Stimulated activated CD8-positive, alpha-beta memory T cell treated with anti-CD3 and anti-CD28 coated beads, Interleukin-2, amount 100 ng/mL, for 1 hour (primary cell): Measurements from ENCODE around the gene MAN2A1.

ENCODE experiments used
- DNase-seq, 2 donors: peaks; one replicate each; pipeline ENCODE4 v3.0.0-alpha.2; 2020; ENCODE audit warnings: low read depth in 2 of 2

Gene MAN2A1

DNA sequence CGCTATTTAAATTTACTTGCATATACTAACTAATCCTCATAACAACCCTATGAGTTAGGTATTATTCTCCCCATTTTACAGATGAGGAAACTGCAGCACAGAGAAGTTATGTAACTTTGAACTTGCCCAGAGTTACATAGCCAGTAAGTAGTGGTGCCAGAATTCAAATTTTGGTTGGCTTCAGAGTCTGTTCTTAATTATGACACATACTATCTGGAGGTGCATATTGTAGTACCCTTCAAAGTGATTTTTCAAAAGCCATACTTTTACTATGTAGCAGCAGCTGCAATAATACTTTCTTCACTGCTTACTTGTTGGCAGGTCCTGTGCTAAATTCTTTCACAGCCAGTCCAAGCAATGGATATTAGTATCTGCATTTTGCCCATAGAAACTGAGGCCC lies 16.4 kb downstream of the MAN2A1 start:
- no peak for DNase-seq

DNA sequence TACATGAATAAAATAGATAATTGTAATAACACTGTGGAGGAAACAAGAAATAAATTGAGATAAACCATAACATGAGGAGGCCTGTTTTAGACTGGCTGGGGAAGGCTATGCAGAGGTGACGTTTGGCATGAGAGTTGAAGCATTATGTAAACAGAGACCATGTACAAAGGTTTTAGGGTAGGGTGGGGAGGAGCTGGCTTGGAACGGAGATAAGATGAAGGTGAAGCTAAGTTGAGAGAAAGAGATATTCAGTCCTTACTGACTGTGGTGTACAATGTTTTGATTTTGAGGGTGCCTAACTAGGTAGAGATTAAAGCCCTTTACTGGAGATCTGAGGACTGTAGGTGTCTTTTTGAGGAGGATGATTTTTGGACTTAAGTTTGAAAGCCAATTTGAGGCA lies 17.8 kb downstream of the MAN2A1 start:
- DNase-seq, result no peak

DNA sequence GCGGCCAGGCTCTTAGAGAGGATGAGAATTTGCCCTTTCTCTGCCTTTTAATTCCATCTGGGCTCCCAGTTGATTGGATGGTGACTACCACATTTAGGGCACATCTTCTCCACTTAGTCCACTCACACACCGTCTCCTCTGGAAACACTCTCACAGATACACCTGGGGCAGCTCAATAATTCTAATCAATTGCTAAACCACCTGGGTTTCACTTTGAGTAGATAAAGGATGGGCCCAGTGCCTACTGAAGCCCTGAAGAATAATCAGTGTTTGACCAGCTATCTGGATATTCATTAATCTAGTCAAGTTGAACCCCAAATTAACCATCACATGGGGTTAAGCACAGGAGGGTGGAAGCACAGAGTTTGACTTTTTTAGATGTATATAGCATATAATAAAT lies 19.1 kb downstream of the MAN2A1 start:
- no peak for DNase-seq

DNA sequence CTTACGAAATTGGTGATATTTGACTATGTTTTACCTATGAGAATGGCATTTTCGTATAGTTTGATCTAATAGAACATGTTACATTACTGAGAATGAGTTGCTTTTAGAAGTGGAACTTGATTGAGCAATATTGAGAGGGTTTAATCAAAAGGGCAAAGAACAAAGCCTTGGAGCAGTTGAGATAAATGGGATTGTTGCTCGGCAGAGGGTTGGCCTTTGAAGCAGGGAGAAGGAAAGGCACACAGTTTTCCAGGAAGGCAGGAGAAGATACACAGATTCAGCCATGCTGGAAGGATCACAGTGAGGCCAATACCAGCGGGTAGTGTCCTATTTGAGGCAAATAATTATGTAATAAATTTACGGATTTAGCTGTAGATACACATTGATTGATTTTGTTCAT lies 19.5 kb downstream of the MAN2A1 start:
- no peak for DNase-seq

DNA sequence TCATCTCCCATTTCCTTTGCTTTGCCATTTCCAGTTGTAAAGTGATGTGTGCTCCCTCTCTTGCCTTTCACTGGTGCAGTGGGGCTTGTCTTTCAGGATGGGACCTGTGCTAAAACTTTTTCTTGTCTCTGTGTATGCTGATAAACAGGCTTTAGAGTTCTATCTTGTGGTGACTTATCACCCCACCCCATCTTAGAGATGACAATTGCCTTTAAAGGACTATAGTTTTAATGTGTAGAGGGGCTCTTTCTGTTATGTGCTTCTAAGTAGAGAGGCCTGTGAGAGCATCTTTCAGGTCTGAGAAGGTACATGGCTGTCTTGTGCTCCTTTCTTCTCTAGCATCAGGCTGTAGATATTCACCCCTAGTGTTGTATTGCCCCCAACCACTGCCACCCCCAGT lies 21.9 kb downstream of the MAN2A1 start:
- no peak for DNase-seq

DNA sequence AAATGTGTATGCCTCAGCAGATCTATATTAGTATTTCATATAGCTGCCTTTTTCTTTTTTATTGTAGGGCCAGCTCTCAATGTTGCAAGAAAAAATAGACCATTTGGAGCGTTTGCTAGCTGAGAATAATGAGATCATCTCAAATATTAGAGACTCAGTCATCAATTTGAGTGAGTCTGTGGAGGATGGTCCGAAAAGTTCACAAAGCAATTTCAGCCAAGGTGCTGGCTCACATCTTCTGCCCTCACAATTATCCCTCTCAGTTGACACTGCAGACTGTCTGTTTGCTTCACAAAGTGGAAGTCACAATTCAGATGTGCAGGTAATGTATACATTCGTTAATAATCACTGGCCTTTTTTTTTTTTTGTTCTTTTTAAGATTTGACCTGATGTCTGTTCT lies 23.7 kb downstream of the MAN2A1 start:
- DNase-seq, result no peak

DNA sequence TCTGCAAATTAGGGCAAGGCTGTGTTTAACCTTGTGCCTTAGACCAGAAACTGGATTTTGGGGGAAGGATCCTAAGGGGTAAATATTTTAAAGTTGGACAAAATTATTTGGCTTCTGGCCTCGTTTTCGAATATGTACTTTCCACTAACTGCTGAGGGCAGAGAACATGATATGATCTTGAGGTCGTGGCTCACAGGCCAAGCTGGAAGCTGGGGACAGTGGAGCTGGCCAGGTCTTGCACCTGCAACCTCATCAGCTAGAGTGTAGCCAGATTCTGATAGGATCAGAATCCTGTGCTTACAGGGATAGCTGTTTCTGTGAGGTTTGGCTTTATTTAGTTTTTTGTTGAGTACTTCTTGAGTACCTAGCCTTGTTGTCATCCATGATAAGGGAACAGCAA lies 24.9 kb downstream of the MAN2A1 start:
- no peak for DNase-seq

DNA sequence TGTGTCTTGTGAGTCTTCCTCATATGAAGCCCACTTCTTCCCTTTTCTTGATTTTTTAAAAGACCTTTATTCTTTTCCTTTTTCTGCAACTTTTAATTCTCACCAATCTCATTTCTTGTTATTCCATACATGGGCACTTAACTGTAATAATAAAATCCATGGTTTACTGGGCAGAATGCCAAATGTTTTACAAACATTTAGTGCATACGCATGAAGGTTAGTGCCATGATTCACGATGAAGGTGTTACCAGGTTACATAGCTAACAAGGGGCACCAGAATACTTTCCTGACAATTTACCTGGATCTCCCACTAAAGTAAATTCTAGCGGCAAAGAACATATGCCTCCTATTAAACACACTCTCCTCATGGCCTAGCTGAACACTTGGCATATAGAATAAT lies 28.5 kb downstream of the MAN2A1 start:
- DNase-seq, result no peak

DNA sequence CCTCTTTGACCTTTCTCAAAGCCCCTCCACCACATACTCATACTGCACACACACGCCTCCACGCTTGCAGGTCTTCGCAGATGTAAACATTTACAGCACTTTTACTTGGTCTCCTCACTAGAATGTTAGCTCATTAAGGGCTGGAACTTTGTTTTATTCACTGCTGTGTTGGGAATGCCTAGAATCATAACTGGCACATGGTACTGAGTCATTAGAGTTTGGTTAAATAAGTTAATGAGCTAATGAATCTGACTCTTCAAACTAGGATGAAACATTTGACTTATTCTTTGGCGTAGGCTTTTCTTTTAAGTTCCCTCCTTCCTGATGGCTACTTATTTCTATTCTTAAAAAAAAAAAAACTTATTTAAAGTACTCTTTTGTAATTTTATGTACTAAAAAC lies 28.9 kb downstream of the MAN2A1 start:
- no peak for DNase-seq

DNA sequence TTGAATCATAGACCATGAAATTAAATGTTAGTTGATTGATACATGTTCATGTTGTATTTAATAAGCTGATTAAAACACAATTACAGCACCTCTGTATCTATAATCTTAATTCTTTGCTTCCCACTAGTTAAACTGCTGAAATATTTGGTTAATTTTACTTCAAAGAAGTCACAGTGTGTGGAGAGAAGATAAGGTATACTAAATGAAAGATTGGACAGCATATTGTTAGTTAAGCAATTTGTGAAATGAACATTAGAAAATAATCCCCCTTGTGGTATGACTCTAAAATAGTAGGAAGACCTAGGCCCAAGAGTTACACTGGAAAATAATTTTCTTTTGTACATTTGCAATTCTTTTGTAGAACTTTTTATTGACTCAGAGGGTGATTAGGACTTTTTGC lies 30.3 kb downstream of the MAN2A1 start:
- no peak for DNase-seq

DNA sequence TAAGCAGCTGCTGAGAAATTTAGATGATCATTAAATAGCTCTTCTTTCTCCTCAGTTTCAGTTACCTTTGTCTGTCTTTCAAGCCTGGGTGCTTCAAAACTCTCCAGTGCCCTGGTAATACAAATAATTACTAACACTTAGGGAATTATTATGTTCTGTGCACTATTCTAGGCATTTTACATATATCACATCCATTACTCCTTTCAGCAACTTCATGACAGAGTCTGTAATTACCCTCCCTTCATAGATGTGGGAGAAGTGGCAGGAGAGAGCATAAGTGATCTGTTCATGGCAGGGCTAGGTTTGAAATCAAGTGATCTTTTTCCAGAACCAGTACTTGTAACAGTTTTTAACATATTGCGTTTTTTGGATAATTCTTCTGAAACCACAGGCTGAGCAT lies 32.0 kb downstream of the MAN2A1 start:
- DNase-seq, result no peak

DNA sequence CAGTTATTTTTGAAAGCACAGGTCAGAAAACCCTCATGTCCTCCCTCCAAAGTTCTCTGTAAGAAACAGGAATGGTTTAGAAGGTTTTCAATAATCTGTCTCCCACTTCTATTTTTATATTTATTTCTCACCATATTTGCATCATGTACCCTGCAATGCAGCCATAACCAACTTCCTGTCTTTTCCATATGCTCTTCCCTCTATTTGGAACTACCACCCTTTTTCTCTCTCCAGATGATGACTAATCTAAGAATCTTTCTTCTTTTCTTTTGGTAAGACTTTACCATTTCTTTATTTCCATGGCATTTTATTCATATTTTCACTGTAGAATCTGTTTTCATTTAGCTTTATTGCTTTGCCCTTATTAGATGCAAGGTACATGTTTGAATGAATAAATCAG lies 33.9 kb downstream of the MAN2A1 start:
- DNase-seq, result no peak

DNA sequence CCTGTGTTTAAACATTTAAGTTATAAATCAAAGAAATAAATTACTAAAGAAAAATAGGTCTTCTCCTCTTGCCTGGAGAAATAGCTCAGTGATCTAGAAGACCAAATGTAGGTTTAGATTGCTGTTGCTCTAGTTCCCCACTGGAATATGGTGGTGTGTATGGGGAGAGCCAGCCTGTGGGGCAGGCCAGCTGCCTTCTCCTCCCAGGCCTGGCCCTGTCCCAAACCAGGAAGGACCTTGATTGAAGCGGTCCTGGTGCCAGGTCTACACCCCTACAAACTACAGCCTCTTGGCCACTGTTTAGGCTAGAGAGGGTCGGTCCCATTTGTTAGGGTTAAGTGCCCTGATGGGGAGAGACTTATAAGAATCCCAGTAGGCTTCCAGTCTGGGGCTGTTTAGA lies 35.4 kb downstream of the MAN2A1 start:
- DNase-seq, result no peak

DNA sequence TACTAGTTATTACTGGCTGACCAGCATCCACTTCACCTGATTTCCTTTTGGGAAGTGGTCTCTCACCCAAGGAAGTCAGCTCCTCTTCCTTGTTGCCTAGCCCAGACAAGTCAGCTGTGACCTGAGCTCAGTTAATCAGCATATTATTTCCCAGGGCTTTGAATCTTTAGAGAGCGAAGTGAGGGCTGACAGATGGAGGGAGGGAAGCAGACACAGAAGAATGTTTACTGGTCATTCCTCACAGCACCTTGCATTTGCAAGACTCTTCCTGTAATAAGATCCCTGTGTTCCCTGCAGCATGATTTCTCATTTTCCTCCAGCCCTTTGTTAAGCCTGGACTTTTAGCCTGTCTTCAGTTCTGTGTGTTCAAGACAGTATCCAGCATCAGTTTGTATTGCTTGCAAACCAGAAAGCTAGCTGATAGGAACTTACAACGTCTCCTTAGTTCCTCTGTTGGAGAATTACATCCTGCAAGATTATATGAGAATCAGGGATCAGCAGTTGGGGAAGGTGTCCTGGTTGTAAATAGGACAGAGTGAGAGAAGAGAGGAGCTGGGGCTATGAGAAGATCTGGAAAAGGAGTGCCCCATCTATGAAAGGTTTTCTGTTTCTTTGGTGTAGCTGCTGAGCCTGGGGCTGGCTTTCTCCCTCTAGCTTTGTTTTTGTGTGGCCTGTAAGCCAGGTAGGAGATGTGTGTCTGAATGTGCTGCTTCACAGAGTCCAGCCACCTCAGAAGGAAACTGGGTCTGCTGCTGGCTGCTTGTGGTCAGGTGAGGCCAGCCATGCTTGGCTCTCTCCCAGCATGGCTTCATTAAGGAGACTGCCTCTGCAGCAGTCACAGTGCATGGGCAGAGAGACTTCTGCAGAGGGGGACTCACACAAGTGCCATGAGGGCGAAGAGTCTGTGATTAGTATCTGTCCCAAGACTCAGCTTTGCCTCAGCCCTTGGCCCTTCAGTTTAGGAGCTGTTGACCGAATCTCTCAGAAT lies 50.3 kb downstream of the MAN2A1 start:
- no peak for DNase-seq

DNA sequence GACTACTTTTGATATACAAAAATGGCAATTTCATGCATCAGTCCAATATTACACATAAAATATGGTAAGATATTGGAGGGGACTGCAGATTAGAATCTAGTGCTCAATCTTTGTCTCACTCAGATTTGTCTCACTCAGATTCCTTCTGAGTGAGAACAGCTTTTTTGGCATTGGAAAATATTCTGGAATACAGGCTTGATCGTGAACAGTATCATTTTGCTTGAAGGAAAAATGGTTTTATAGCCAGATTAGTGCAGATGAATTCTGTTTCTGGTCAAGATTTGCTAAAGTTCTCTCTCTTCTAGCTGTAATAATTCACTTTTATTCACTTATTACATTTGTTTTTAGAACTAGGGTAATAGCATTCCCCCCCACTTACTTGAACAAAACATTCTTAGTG lies 51.2 kb downstream of the MAN2A1 start:
- no peak for DNase-seq

DNA sequence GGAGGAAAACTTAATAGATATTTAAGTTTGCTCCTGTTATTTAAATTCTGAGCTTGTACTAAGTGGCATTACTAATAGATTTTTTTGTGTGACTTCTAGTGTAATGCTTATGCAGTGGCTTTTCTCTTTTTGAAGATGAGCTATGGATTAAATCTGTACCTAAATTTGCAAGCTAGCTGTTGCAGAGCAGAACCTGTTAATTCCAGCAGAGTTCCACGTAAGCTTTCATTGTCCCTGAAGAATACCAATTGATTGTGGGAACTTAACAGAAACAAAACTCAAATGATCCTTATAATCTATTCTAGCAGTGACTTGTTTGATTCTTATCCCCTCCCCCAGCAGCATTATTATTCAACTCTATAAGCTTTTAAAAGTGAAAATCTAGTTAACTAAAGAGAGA lies 51.7 kb downstream of the MAN2A1 start:
- DNase-seq, result no peak

DNA sequence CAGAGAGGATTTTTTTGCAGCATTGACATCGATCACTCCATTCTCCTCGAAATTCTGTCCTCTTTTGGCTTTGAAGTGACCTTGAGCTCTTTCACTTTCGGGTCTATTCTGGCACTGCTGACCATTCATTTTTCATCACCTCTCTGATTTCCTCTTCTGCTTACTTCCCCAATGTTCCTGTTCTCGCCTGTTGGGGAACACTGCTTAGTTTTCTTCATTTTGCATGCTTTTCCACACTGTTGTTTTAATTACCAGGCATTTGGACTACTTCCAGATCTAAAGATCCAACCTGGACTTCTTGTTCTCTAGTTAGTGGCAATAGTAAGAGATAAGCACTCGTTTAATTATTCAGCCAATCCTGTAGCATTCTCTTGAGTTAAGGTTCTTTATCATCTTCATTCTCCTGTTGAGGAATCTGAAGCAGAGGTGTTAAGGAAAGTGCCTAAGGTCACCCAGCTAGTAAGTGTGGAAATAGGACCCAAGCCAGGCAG lies 53.4 kb downstream of the MAN2A1 start:
- no peak for DNase-seq

DNA sequence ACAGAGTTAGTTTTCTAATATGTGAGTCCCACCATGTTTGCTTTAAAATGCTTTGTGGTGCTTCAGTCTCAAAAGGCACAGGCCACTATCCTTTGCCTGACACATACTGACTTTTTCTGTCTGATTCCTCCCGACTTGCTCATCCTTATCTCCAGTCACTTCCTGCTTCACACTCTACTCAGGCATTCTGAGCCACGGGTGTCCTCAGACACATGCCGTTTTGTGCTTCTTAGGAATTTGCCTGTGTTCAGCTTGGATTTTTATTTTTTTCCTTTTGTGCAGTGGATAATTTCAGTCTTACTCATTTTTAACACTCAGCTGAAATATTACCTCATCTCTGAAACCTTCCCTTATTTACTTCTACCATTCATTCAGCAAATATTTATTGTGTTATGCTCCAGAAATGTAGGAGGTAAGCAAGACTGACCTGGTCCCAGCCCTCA lies 54.1 kb downstream of the MAN2A1 start:
- DNase-seq, result no peak

DNA sequence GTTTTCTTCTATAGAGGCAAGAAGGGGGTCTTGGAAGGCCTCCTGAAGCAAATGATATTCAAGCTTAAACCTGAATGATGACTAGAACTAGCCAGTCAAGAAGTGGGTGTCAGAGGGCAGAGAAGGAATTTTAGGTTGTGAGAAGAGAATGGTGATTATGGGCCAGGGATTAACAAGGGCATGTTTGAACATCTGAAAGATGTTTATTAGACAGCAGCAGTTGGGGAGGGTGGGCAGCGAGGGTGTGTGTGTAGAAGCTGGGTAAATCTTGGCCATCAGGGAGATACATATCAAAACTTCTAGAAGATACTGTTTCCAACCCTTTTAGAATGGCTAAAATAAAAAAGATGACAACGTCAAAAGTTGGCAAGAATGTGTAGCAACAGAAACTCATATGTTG lies 54.5 kb downstream of the MAN2A1 start:
- no peak for DNase-seq

DNA sequence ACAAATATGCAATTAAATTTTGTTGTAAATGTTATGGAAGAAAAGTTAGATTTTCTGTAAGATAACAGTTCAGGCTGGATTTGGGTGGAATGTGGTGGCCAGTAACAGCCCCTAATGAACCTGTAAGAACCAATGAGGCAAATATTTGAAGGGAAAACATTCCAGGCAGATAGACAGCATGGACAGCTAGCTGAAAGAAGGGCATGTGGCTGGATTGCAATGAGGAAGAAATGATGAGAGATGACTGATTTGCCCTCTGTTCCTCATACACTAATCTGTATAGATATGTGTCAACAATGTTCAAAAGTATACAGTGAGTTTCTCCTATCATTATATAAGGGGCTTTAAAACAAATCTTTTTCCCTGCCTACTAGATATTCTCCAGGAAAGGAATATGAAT lies 58.8 kb downstream of the MAN2A1 start:
- DNase-seq, result no peak

DNA sequence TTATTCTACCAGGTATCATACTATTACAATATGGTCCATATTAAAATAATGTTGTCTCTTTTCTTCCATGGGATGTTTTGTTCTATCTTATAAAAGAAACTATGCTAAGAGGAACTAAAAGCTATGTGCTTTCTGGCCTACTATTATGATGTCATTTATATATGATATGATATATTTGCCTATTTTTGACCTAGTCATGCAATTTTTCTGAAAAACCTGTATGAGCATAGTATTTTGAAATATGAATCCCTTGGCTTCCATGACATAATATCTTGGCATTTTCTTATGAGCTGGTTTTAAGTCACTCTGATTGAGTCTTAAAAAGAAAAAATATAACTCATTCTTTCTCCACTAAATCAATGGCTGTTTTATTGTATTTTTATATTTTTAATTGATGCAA lies 60.7 kb downstream of the MAN2A1 start:
- no peak for DNase-seq

DNA sequence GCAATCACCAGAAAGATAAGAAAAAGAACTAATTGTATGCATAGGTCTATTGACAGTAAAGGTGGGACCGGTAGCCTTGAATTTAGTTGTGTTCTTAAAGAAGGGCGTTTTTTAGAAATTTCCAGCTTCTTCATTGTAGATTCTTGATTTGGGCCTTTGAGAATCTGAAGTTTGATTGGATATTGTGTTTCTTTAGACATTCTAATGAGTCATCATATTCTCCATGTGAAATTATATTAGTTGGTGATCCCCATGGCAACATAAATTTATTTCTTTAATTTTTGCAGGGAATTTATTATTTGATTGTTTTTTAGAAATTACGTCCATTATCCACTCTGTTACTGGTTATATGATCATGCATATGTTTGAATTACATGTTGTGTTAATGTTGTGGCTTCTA lies 63.6 kb downstream of the MAN2A1 start:
- DNase-seq, result no peak

DNA sequence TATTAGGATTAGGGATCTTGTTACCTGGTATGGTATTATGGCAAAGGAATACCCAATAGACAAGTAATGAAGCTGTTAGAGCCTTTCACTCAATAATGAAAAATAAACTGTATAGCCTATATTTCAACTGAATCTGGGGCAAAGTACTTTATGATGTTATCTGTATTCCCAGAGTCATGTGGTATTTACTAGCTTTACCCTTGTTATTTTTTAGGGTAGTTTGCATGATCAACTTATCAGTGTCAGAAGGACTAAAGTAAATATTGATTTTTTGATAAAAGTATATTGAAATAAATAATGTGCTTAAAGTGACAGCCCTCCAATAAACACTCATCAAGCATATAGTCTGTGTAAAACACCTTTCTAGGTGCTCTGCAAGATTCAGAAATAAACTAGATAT lies 64.6 kb downstream of the MAN2A1 start:
- DNase-seq, result no peak

DNA sequence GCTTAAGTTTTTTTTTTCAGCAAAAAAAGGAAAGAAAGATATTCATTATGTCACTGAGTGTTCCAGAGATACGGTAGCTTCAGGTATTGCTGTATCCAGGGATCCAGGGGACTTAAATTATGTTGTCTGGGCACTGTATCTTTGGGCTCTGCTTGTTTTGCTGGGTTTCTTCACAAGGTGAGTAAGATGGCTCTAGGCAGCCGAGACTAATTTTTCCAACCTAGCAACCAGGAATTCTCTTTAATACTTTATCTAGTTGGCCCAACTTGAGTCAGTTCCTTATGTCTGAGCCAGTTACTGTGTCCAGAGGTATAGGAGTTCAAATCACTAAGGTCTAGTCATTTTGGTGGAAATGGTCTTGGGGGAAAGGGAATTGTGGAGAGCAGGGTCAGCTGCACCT lies 66.0 kb downstream of the MAN2A1 start:
- no peak for DNase-seq
